ENCODE results near the gene SSH3.

Gene SSH3

GRCh38 chr11:67264877-67265632 lies 38.3 kb upstream of the SSH3 start:
- H3K9ac ChIP-seq (ENCODE audit: low read length) = no peak overlapping the region
- no peak overlapping the region for H3K27ac ChIP-seq (ENCODE audit: low read length)
- H3K27me3 ChIP-seq (ENCODE audit: low read depth, low read length) = no peaks in the 10 kb centered on the region
- peaks cover 26% of the 10 kb centered on the region for H3K36me3 ChIP-seq (replicated peaks; ENCODE audit: low read depth, low read length)
- H3K4me2 ChIP-seq (ENCODE audit: low read length) = no peak overlapping the region
- H3K4me1 ChIP-seq (ENCODE audit: low read length) = peaks cover 44% of the 10 kb centered on the region
- TF ChIP-seq, protein P1, sequence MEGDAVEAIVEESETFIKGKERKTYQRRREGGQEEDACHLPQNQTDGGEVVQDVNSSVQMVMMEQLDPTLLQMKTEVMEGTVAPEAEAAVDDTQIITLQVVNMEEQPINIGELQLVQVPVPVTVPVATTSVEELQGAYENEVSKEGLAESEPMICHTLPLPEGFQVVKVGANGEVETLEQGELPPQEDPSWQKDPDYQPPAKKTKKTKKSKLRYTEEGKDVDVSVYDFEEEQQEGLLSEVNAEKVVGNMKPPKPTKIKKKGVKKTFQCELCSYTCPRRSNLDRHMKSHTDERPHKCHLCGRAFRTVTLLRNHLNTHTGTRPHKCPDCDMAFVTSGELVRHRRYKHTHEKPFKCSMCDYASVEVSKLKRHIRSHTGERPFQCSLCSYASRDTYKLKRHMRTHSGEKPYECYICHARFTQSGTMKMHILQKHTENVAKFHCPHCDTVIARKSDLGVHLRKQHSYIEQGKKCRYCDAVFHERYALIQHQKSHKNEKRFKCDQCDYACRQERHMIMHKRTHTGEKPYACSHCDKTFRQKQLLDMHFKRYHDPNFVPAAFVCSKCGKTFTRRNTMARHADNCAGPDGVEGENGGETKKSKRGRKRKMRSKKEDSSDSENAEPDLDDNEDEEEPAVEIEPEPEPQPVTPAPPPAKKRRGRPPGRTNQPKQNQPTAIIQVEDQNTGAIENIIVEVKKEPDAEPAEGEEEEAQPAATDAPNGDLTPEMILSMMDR (IDR thresholded peaks at IDR 0.05; ENCODE audit: low read depth, low read length) = no peak
- TF ChIP-seq EZH2phosphoT487 (IDR thresholded peaks at IDR 0.05; ENCODE audit: low read depth) = no peak
- H3K9me3 ChIP-seq (ENCODE audit: insufficient read depth, low read length) = no peaks in the 10 kb centered on the region
- no peak overlapping the region for H3K4me3 ChIP-seq (ENCODE audit: low read length)
- peaks cover 36% of the 10 kb centered on the region for H3K79me2 ChIP-seq (ENCODE audit: low read length)
- no peak overlapping the region for H2AFZ ChIP-seq (ENCODE audit: low read depth, low read length)
- H4K20me1 ChIP-seq (ENCODE audit: insufficient read depth, low read length) = peaks cover 17% of the 10 kb centered on the region

- H3K27me3 ChIP-seq (ENCODE audit: low read depth, low read length) = no peaks in the 10 kb centered on the region
- H3K9me3 ChIP-seq (ENCODE audit: insufficient read depth, low read length) = no peaks in the 10 kb centered on the region
- H2AFZ ChIP-seq (ENCODE audit: low read depth, low read length) = peak overlapping the region; percentile 32
- H3K27ac ChIP-seq (ENCODE audit: low read length) = no peak overlapping the region
- H3K4me1 ChIP-seq (ENCODE audit: low read length) = peaks cover 52% of the 10 kb centered on the region
- peaks cover 25% of the 10 kb centered on the region for H4K20me1 ChIP-seq (ENCODE audit: insufficient read depth, low read length)
- H3K9ac ChIP-seq (ENCODE audit: low read length) = peak overlapping the region; percentile 50
- peak overlapping the region; percentile 67 for H3K4me3 ChIP-seq (ENCODE audit: low read length)
- TF ChIP-seq, protein P1 (IDR thresholded peaks at IDR 0.05; ENCODE audit: low read depth, low read length) = peak; percentile 69
- no peak for TF ChIP-seq EZH2phosphoT487 (IDR thresholded peaks at IDR 0.05; ENCODE audit: low read depth)
- H3K4me2 ChIP-seq (ENCODE audit: low read length) = peak overlapping the region; percentile 62
- H3K36me3 ChIP-seq (replicated peaks; ENCODE audit: low read depth, low read length) = peaks cover 30% of the 10 kb centered on the region
- H3K79me2 ChIP-seq (ENCODE audit: low read length) = peaks cover 44% of the 10 kb centered on the region
Measured at GRCh38 chr11:67265633-67266448, 37.5 kb upstream of the SSH3 start.

GRCh38 chr11:67266449-67267187 lies 36.7 kb upstream of the SSH3 start, which contains the start of gene GRK2:
TSS of gene GRK2 (plus strand) at chr11:67266473. CDS start at chr11:67266700, 227 bp downstream.
- peak within 1 kb of the TSS; percentile 97 for H3K27ac ChIP-seq (ENCODE audit: low read length)
- peak within 1 kb of the TSS; percentile 79 for H3K4me3 ChIP-seq (ENCODE audit: low read length)
- H3K27me3 ChIP-seq (ENCODE audit: low read depth, low read length) = no peaks in the 10 kb centered on the region
- TF ChIP-seq EZH2phosphoT487 (IDR thresholded peaks at IDR 0.05; ENCODE audit: low read depth) = no peak
- TF ChIP-seq, protein P1 (IDR thresholded peaks at IDR 0.05; ENCODE audit: low read depth, low read length) = no peak
- peak within 1 kb of the TSS; percentile 87 for H3K9ac ChIP-seq (ENCODE audit: low read length)
- peak within 1 kb of the TSS; percentile 32 for H2AFZ ChIP-seq (ENCODE audit: low read depth, low read length)
- peaks cover 52% of the 10 kb centered on the region for H3K79me2 ChIP-seq (ENCODE audit: low read length)
- H3K9me3 ChIP-seq (ENCODE audit: insufficient read depth, low read length) = no peaks in the 10 kb centered on the region
- H4K20me1 ChIP-seq (ENCODE audit: insufficient read depth, low read length) = peaks cover 33% of the 10 kb centered on the region
- H3K4me2 ChIP-seq (ENCODE audit: low read length) = peak within 1 kb of the TSS; percentile 98
- H3K36me3 ChIP-seq (replicated peaks; ENCODE audit: low read depth, low read length) = peaks cover 37% of the 10 kb centered on the region
- H3K4me1 ChIP-seq (ENCODE audit: low read length) = peaks cover 60% of the 10 kb centered on the region
